ENCODE data around the gene CARD11. TPM values are rescaled to one million over a fixed set of nuclear protein-coding genes. Genes with fewer than 3 reads are reported as not detected.

Gene CARD11
- total RNA-seq, 6 experiments from 2014 or later, result 0.37 to 0.90 (median 0.50) TPM

DNA sequence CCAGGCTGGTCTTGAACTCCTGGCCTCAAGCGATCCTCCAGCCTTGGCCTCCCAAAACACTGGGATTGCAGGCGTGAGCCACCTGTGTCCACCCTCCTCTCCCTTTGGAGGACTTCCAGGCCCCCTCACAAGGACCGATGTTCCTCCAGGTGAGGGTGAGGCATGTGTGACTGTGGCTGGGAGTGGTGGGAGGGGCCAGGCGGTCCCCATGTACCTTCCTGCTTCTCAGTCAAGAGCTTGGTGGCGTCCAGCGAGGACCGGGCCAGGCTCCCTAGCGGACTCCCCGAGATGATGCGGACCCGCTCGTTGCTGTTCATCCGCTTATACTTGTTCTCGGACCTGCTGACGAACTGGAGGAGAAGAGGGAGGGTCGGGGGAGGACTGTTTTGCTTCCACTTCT, 128.6 kb downstream of the CARD11 start:
- Histone ChIP-seq H3K36me3 (no peaks in the 10 kb centered on the region), H3K27ac (no peak overlapping the region), H3K27me3 (no peaks in the 10 kb centered on the region), H3K4me1 (no peaks in the 10 kb centered on the region), H3K4me3 (no peak overlapping the region), H3K9me3 (no peaks in the 10 kb centered on the region)
- DNase-seq (no peak), ATAC-seq (no peak)
- 80% methylated on average over 9 of the region's 16 CpGs for WGBS (ENCODE audit: insufficient coverage, low coverage, low lambda C conversion rate, missing lambda C conversion rate)
- intact Hi-C loops (cut with DNase I), result no loop called here
- no peak for TF ChIP-seq POLR2A (IDR thresholded peaks at IDR 0.05)
- TF ChIP-seq, protein P1, sequence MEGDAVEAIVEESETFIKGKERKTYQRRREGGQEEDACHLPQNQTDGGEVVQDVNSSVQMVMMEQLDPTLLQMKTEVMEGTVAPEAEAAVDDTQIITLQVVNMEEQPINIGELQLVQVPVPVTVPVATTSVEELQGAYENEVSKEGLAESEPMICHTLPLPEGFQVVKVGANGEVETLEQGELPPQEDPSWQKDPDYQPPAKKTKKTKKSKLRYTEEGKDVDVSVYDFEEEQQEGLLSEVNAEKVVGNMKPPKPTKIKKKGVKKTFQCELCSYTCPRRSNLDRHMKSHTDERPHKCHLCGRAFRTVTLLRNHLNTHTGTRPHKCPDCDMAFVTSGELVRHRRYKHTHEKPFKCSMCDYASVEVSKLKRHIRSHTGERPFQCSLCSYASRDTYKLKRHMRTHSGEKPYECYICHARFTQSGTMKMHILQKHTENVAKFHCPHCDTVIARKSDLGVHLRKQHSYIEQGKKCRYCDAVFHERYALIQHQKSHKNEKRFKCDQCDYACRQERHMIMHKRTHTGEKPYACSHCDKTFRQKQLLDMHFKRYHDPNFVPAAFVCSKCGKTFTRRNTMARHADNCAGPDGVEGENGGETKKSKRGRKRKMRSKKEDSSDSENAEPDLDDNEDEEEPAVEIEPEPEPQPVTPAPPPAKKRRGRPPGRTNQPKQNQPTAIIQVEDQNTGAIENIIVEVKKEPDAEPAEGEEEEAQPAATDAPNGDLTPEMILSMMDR (IDR thresholded peaks at IDR 0.05), result no peak

DNA sequence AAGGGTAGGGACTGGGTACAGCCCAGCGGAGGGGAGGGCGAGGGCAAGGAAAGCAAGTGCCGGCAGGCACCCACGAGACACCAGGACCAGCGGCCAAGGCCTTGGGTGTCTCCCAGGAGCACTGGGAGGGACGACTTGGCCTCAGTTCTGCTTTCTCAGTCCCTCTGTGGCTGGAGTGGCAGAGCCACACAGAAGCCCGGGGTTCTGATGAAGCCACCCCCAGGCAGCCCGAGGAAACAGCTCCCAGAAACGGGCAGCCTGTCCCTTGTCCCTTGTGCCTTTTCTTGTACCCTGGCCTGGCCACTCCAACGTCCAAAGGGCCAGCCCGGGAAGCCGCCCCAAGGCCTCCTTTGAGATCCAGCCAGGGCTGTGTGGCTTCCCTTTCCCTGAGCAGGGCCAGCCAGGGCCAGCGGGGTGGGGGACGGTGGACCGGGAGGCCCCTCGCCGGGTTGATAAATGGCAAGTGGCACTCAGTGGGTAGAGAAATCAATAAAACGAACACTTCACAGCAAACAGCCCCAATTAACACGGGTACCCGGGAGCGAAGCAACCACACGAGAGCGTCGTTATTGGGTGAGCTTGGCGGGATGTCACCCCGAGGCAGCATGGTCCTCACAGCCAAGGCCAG, 129.8 kb downstream of the CARD11 start:
- Histone ChIP-seq H3K9me3 (no peaks in the 10 kb centered on the region), H3K27ac (no peak overlapping the region), H3K27me3 (no peaks in the 10 kb centered on the region), H3K4me1 (no peaks in the 10 kb centered on the region), H3K36me3 (no peaks in the 10 kb centered on the region), H3K4me3 (no peak overlapping the region)
- DNase-seq (no peak), ATAC-seq (peak in 1 of 4 donors; percentile 11)
- no peak for TF ChIP-seq POLR2A (IDR thresholded peaks at IDR 0.05)
- TF ChIP-seq, protein P1 (IDR thresholded peaks at IDR 0.05), result no peak
- intact Hi-C loops (cut with DNase I), result no loop called here
- 72% methylated on average over 10 of the region's 26 CpGs for WGBS (ENCODE audit: insufficient coverage, low coverage, low lambda C conversion rate, missing lambda C conversion rate)

DNA sequence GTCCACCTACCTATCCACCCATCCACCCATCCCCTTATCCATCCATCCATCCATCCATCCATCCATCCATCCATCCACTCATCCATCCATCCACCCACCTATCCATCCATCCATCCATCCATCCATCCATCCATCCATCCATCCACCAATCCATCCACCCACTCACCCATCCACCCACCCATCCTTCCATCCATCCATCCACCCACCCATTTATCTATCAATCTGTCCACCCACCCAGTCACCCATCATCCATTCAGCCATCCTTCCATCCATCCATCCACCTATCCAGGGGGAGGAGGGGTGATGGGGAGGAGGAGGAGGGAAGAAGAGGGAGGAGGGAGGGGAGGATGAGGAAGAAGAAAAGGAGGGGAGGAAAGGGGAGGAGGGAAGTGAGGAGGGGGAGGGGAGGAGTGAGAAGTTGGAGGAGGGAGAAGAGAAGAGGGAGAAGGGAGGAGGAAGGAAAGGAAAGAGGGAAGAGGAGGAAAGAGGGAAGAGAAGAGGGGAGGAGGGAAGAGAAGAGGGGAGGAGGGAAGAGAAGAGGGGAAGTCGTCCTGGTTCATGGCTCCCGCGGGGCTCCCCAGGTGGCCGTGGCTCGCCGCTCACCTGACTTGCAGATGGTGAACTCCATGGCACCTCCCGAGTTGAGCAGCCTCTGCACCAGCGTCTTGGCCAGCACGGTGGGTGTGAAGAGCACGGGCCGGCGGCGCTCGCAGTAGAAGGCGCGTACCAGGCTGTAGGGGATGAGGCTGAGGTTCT, 130.8 kb downstream of the CARD11 start:
- Histone ChIP-seq H3K4me3 (no peak overlapping the region), H3K4me1 (no peaks in the 10 kb centered on the region), H3K36me3 (no peaks in the 10 kb centered on the region), H3K9me3 (no peaks in the 10 kb centered on the region), H3K27ac (no peak overlapping the region), H3K27me3 (no peaks in the 10 kb centered on the region)
- intact Hi-C loops (cut with DNase I), result no loop called here
- DNase-seq (no peak), ATAC-seq (peak in 1 of 4 donors; percentile 6)
- TF ChIP-seq, protein P1 (IDR thresholded peaks at IDR 0.05), result no peak
- no peak for TF ChIP-seq POLR2A (IDR thresholded peaks at IDR 0.05)
- WGBS (ENCODE audit: insufficient coverage, low coverage, low lambda C conversion rate, missing lambda C conversion rate), result 60% methylated on average over 3 of the region's 16 CpGs

DNA sequence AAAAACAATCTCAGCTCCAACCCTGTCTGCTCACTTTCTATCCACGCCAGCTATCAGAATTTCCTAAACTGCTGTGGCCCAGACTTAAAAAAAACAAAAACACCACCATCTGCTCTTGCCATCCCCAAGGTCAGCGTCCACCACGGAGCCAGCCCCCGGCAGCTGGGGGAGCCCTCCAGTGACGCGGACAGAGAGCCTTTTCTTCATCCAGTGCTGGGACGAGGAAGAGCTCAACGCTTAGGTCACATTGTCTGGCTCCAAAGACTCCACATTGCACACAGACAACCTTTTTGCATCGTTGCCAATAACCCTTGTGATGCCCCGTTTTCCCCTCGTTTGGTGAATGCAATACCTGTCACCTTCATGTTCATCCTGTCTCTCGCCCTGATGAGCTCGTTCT, 132.2 kb downstream of the CARD11 start:
- Histone ChIP-seq H3K4me3 (no peak overlapping the region), H3K9me3 (no peaks in the 10 kb centered on the region), H3K36me3 (no peaks in the 10 kb centered on the region), H3K4me1 (no peaks in the 10 kb centered on the region), H3K27ac (no peak overlapping the region), H3K27me3 (no peaks in the 10 kb centered on the region)
- no peak for TF ChIP-seq POLR2A (IDR thresholded peaks at IDR 0.05)
- TF ChIP-seq, protein P1 (IDR thresholded peaks at IDR 0.05), result no peak
- no peak for ATAC-seq
- WGBS (ENCODE audit: insufficient coverage, low coverage, low lambda C conversion rate, missing lambda C conversion rate), result 52% methylated on average over 13 of the region's 13 CpGs
- intact Hi-C loops (cut with DNase I), result no loop called here
- DNase-seq, result no peak

Measured in right lobe of liver (tissue), 6 donors.